Measurements from ENCODE around the gene SETD7.

DNA sequence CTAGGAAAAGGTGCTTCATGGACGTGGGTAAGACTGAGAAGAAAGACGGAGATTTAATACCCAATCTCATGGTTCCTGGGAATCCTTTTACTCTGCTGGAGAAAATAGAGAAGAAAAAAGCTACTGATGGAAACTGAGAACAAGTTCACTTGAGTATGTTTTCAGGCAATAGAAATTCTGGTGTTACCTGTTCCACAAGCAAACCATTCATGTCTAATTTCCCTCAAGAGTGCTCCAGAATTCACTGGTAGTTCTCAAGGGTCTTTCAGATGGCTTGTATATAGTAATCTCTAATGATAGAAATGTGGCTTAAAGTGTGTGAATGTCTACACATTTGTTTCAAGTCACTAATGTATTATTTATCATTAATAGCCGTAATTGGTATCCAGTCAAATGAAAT lies 22.5 kb downstream of the SETD7 start:
- TF ChIP-seq CHD2 (IDR thresholded peaks at IDR 0.05; ENCODE audit: low read length) (no peak), CBX8 (IDR thresholded peaks at IDR 0.05; ENCODE audit: borderline replicate concordance, low read depth, low read length) (no peak), EZH2 (IDR thresholded peaks at IDR 0.05; ENCODE audit: low read depth, low read length, severe bottlenecking) (no peak), RNF2 (IDR thresholded peaks at IDR 0.05; ENCODE audit: borderline replicate concordance, low read depth, low read length, missing control alignments, poor library complexity, severe bottlenecking) (no peak), RBBP5 (IDR thresholded peaks at IDR 0.05; ENCODE audit: borderline replicate concordance, low read depth, low read length) (no peak), HDAC6 (IDR thresholded peaks at IDR 0.05; ENCODE audit: low read depth, low read length) (no peak), POLR2A (IDR thresholded peaks at IDR 0.05; ENCODE audit: control extremely low read depth in 1 of 2, low read depth in 2 of 2, low read length in 2 of 2) (no peak), GABPA (IDR thresholded peaks at IDR 0.05; ENCODE audit: borderline replicate concordance, insufficient read depth, low read length) (no peak)
- TF ChIP-seq, protein P1, sequence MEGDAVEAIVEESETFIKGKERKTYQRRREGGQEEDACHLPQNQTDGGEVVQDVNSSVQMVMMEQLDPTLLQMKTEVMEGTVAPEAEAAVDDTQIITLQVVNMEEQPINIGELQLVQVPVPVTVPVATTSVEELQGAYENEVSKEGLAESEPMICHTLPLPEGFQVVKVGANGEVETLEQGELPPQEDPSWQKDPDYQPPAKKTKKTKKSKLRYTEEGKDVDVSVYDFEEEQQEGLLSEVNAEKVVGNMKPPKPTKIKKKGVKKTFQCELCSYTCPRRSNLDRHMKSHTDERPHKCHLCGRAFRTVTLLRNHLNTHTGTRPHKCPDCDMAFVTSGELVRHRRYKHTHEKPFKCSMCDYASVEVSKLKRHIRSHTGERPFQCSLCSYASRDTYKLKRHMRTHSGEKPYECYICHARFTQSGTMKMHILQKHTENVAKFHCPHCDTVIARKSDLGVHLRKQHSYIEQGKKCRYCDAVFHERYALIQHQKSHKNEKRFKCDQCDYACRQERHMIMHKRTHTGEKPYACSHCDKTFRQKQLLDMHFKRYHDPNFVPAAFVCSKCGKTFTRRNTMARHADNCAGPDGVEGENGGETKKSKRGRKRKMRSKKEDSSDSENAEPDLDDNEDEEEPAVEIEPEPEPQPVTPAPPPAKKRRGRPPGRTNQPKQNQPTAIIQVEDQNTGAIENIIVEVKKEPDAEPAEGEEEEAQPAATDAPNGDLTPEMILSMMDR (IDR thresholded peaks at IDR 0.05; ENCODE audit: control extremely low read depth in 1 of 3, insufficient read depth in 1 of 3, low read depth in 1 of 3, low read length in 3 of 3), result no peak

All from H1 (cell line).